NCI-H128 (cell line): ENCODE results near the gene FCN2.

Source experiments
- DNase-seq: peaks from one replicate; lab custom pipeline; 2025; ENCODE audit not compliant: unreplicated experiment; lab: John Stamatoyannopoulos, UW

The FCN2 gene

GRCh38 chr9:134908524-134909309 lies 28.1 kb downstream of the FCN2 start:
- no peak for DNase-seq

GRCh38 chr9:134909511-134910481 lies 29.2 kb downstream of the FCN2 start:
- no peak for DNase-seq

- no peak for DNase-seq
These were observed 31.7 kb downstream of the FCN2 start for GRCh38 chr9:134912126-134912840.

DNA sequence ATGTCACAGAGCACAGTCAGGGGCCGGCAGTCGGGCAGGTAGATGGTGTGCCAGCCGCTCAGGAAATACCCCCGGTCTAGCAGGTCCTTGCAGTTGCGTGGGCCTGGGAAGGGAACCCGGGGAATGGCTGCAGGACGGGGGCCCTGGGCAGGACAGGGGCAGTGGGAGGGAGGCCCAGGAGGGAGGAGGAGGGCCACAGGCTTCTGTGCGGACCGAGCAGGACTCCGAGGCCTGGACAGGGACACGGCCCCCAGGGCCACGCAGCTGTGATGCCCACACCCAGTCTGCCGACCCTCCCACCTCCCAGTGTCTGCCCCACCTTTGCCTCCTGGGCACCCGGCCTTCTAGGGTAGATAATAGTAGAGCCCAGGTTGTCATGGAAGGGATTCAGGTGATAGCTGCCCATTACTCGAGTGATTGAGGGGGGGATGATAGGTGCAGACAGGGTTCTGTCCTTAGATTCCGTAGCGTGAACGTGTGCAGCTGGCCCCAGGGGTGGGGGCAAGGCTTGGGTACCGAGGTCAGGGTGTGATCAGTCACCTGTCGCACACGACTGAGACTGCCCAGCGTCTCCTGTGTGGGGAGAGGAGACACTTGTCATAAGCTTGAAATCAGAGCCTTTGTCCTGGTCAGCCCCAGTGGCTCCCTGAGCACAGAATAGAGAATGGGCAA lies 32.6 kb downstream of the FCN2 start:
- no peak for DNase-seq

GRCh38 chr9:134913713-134914500 lies 33.3 kb downstream of the FCN2 start:
- DNase-seq = no peak

DNA sequence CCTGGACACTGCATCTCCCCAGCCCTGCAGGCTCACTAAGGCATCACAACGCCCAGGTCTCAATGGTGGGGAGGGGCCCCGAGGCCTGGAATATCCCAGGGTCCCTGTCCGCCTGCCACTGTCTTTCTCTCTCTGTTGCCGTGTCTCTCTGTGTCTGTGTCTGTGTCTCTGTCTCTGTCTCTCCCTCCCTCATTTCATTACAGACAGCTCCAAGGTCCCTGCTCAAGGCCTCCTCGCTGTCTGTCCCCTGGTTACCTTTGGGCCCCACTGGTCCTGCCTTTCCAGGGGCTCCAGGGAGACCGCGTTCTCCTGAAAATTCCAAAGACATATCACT lies 33.9 kb downstream of the FCN2 start:
- no peak for DNase-seq

DNA sequence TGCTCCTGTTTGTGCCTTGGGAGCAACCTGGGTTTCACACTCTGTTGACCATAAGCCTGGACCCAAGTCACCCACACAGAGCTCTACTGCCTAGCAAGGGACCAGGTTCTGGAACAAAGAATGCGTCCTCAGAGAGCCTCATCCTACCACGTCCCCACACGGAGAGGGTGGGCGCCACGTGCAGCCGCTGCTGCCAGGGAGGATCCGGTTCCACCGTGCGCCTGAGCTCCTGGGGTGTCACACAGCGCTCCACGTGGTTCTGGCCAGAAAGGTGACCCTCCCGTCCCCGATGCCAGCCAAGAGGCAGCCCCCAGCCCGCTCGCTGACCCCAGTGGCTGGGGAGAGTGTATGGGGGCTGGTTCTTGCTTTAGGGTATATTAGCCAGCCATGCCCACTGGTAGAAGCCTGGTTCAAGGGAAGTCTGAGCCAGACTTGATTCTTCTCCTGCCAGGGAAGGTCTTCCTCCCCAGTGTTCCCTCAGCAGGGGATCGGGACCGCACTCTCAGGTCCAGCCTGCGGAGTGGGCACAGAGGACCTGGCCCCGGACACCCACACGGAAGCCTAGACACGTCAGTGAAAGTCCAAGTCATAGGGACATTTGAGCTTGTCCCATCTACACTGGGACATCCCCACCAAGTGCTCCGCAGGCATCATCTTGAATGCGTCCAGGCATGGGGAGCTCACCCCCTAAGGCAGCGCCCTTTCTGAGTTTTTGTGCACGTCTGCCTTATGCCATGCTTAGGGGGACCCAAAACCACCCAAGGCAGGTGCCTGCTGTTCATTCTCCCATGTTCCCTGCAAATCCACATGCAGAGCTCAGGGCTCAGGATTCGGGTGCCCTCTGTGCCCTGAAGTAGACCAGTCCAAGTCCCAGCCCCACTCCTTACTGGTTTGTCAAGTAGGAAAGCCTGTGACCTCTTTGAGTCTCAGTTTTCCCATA lies 34.7 kb downstream of the FCN2 start:
- DNase-seq = no peak

DNA sequence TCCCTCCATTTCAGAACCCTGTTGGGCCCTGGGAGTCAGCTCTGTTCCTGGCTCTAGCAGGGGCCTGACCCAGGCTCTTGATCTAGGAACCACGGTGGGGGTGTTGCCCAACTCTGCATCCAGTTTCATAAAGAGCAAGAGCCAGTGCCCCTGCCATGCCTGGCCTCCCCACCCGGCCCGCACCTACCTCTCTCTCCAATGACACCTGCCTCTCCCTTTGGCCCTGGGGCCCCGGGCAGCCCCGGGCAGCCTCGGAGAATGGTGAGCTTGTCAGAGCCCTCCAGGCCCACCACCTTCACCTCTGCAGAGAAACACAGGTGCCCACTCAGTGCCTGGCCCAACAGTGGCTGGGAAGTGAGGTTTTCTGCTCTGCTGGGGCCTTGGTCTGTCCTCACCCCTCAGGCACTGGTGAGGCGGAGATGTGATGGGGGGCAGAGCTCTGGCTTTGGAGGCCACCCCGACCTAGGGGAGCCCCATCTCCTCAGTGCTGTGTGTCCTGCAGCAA lies 35.6 kb downstream of the FCN2 start:
- no peak for DNase-seq

DNA sequence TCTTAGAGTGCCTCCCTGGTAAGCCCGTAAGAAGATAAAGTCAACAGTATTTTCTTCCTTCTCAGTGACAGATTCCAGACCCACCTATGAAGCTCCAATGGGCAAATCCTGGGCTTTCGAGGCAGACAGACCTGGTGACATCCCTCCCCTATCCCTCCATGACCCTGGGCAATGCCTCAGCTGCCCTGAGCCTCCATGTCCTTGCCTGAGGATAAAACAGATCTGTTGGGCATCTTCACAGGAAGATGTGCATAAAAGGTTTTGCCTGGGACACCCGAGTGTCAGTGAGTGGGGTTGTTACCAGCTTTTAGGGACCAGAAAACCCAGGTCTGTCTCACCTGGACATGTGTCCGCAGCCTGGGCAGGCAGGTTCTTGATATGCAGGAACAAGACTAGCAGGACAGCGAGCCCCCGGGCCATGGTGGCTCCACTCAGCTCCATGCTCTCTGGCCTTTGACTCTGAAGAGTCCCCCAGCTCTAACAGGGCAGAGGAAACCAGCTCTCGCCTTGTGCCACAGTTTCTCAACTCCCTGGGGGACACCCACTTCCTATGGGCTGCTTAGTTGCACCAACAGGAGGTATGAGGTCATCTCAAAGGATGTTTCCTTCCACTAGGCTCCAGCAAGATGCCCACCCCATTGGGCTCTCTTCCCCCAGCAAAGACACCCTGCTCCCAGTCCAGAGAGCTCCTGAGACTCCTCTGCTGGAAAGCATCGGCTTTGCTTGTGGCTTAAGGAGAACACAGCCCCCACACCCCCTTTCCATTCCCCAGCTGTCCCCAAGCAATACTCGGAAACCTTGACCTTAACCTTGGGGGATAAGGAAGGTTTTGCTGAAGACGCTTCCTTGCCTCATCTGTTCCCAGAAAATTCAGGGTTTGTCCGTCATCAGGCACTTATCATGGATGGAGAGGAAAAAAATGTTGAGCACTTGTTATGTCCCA lies 37.1 kb downstream of the FCN2 start, which contains the start of gene FCN1:
Gene FCN1 (minus strand): TSS at position 482 of the 943 bp plus-strand sequence. CDS start 41 bp downstream, at position 441.
- DNase-seq = no peak

GRCh38 chr9:134918646-134919045 lies 38.0 kb downstream of the FCN2 start:
- DNase-seq = no peak

GRCh38 chr9:134919303-134919702 lies 38.7 kb downstream of the FCN2 start:
- DNase-seq = no peak

DNA sequence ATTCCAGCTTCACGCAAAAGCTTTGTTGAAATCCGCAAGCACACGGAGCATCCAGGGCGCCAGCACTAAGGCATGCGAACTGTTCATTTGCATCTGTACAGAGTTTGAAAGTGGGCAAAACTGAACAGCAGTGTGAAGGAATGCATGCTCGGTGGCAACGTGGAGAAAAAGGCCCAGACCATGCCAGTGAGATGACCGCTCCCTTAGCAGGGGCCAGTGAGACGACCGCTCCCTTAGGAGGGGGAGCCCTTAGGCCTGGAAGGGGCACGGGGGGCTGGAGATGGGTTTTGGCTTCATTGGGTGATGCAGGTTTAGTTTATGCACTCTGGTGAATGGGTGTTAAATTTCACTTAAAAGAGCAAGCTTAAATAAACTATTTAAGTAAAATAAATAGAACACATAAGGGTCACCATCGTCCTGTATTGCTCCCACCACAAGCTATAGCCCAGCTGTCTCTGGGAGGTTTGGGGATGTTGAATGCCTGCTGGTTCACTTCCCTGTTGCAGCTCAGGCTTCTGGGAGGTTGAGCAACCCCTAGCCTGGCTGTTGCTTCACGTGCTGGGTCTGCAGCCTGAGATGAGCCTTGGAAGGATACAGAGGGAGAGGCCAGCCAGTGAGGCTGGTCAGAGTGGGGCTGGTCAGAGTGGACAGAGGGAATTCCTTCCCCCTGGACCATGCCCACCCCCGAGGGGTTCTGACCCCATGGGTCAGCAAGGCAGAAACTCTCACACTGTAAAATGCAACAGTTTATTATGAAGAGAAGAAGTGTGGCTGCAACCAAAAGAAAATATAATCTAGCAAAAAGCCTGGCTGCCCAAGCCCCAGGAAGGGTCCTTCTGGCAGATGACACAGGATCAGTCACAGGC lies 41.7 kb downstream of the FCN2 start:
- no peak for DNase-seq

DNA sequence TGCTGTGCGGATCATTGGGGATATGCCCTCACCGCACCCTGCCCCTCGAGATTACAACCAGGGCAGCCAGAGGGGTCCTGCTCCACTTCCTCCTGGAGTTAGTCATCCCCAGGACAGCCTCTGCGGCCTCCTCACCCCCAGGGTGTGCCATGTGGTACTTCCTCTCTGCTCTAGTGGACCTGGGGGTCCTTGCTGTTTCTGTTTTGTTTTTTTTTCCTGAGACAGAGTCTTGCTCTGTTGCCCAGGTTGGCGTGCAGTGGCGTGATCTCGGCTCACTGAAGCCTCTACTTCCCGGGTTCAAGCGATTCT lies 42.3 kb downstream of the FCN2 start:
- DNase-seq = no peak

GRCh38 chr9:134923466-134923865 lies 42.9 kb downstream of the FCN2 start:
- DNase-seq = no peak

- no peak for DNase-seq
These were observed 44.5 kb downstream of the FCN2 start for GRCh38 chr9:134925011-134925511.

- DNase-seq = no peak
These were observed 48.0 kb downstream of the FCN2 start for GRCh38 chr9:134928436-134929192.
